CD14-positive monocyte (primary cell): Measurements from ENCODE around the gene PNPLA7. TPM values are rescaled to one million over a fixed set of nuclear protein-coding genes. Genes with fewer than 3 reads are reported as not detected.

Experiments
- DNase-seq, 3 donors: peaks; one replicate each; pipeline ENCODE4 v3.0.0-alpha.2; 2011 to 2022
- H2AFZ ChIP-seq: 2 replicates; pipeline ENCODE4 v1.6.0; 2012; ENCODE audit warnings: mild to moderate bottlenecking, low read depth, low read length, inconsistent platforms; ENCODE audit not compliant: insufficient read depth, poor library complexity, severe bottlenecking
- H3K27ac ChIP-seq, 2 donors: 1 replicate in 1 of 2; 2 replicates in 1 of 2; pipeline ENCODE4 v1.5.1; 2012 to 2013; ENCODE audit warnings: low read length in 2 of 2, control low read depth in 1 of 2, inconsistent platforms in 1 of 2, low read depth in 1 of 2, mild to moderate bottlenecking in 1 of 2
- H3K27me3 ChIP-seq, 2 donors: one replicate each; pipeline versions ENCODE4 v1.6.0 to v1.6.1; 2011 to 2013; ENCODE audit warnings: low read length in 2 of 2; ENCODE audit not compliant: control insufficient read depth in 2 of 2, insufficient read depth in 2 of 2
- H3K36me3 ChIP-seq, 2 donors: replicated peaks in 1 of 2; 1 replicate in 1 of 2; 2 replicates in 1 of 2; pipeline versions ENCODE4 v1.5.1 to v1.6.1; 2012 to 2013; ENCODE audit warnings: low read length in 2 of 2, control low read depth in 1 of 2, inconsistent platforms in 1 of 2, mild to moderate bottlenecking in 1 of 2; ENCODE audit not compliant: insufficient read depth in 2 of 2, control insufficient read depth in 1 of 2
- H3K4me1 ChIP-seq, 2 donors: 1 replicate in 1 of 2; 2 replicates in 1 of 2; pipeline versions ENCODE4 v1.5.1 to v1.6.1; 2012 to 2013; ENCODE audit warnings: low read length in 2 of 2, control low read depth in 1 of 2, inconsistent platforms in 1 of 2, mild to moderate bottlenecking in 1 of 2, moderate library complexity in 1 of 2; ENCODE audit not compliant: insufficient read depth in 2 of 2, control insufficient read depth in 1 of 2
- H3K4me2 ChIP-seq: replicated peaks from 2 replicates; pipeline ENCODE3; 2012; ENCODE audit warnings: low read length, moderate library complexity, mild to moderate bottlenecking; ENCODE audit not compliant: poor library complexity, severe bottlenecking; ENCODE audit errors: extremely low read depth
- H3K4me3 ChIP-seq, 3 experiments: fragments of 200-600 bp in 1 of 3; sonication (generic) in 1 of 3; replicated peaks in 1 of 3; 1 replicate in 2 of 3; 2 replicates in 1 of 3; pipeline ENCODE4 v1.5.1; 2011 to 2013; ENCODE audit warnings: low read length in 3 of 3, mild to moderate bottlenecking in 3 of 3, control low read depth in 2 of 3, low read depth in 2 of 3, inconsistent platforms in 1 of 3, moderate library complexity in 1 of 3
- H3K79me2 ChIP-seq: 2 replicates; pipeline ENCODE4 v1.6.0; 2012; ENCODE audit warnings: mild to moderate bottlenecking, control low read depth, inconsistent platforms, low read length, moderate library complexity; ENCODE audit not compliant: insufficient read depth
- H3K9ac ChIP-seq: 2 replicates; pipeline ENCODE4 v1.6.0; 2017; ENCODE audit warnings: low read length, mild to moderate bottlenecking; ENCODE audit not compliant: insufficient read depth, poor library complexity, severe bottlenecking
- H3K9me3 ChIP-seq, 2 donors: replicated peaks in 1 of 2; 1 replicate in 1 of 2; 2 replicates in 1 of 2; pipeline versions ENCODE4 v1.5.1 to v1.6.1; 2012 to 2013; ENCODE audit warnings: low read length in 2 of 2, control low read depth in 1 of 2; ENCODE audit not compliant: control insufficient read depth in 1 of 2, insufficient read depth in 1 of 2
- H4K20me1 ChIP-seq: 2 replicates; pipeline ENCODE4 v1.6.0; 2012; ENCODE audit warnings: mild to moderate bottlenecking, low read length, control low read depth, moderate library complexity; ENCODE audit not compliant: insufficient read depth
- H3K27ac Mint-ChIP-seq, 7 donors: one replicate each; pipeline ENCODE4 v1.8.0; 2020; ENCODE audit warnings: mild to moderate bottlenecking in 7 of 7, mixed read lengths in 7 of 7, moderate library complexity in 6 of 7, inconsistent platforms in 2 of 7
- H3K27me3 Mint-ChIP-seq, 3 donors: one replicate each; pipeline ENCODE4 v1.8.0; 2021 to 2022; ENCODE audit warnings: low read depth in 3 of 3, mild to moderate bottlenecking in 3 of 3, mixed read lengths in 3 of 3, moderate library complexity in 3 of 3, inconsistent platforms in 1 of 3
- H3K36me3 Mint-ChIP-seq, 2 donors: one replicate each; pipeline ENCODE4 v1.8.0; 2020; ENCODE audit warnings: mixed read lengths in 2 of 2, inconsistent platforms in 1 of 2, mild to moderate bottlenecking in 1 of 2
- H3K4me1 Mint-ChIP-seq: one replicate; pipeline ENCODE4 v1.8.0; 2020; ENCODE audit warnings: mild to moderate bottlenecking, mixed read lengths
- H3K4me3 Mint-ChIP-seq, 2 donors: one replicate each; pipeline ENCODE4 v1.8.0; 2020; ENCODE audit warnings: mild to moderate bottlenecking in 2 of 2, mixed read lengths in 2 of 2, moderate library complexity in 1 of 2
- H3K9me3 Mint-ChIP-seq, 7 donors: one replicate each; pipeline ENCODE4 v1.8.0; 2020 to 2022; ENCODE audit warnings: mixed read lengths in 7 of 7, mild to moderate bottlenecking in 6 of 7, moderate library complexity in 6 of 7, inconsistent platforms in 2 of 7
- CTCF ChIP-seq: fragments of 200-600 bp; IDR thresholded peaks from one replicate; pipeline ENCODE4 v1.8.0; 2022; ENCODE audit warnings: antibody characterized with exemption, mild to moderate bottlenecking
- WGBS: methylation state at CpG from one replicate; pipeline ENCODE4 v1.1.5; 2013; ENCODE audit warnings: missing lambda C conversion rate; ENCODE audit not compliant: insufficient coverage; 5-methylcytosine and 5-hydroxymethylcytosine counted together
- intact Hi-C, 2 donors: fragments of 100-400 bp; cut with micrococcal nuclease; formaldehyde crosslinking; loops; one replicate each; pipeline versions ENCODE4 v1.15.0 to v1.15.1; 2023
- polyA plus RNA-seq, 3 donors: library from polyadenylated mRNA; depleted of rRNA in 1 of 3; unstranded in 2 of 3; stranded (reverse) in 1 of 3; fragments of 300-500 nt in 2 of 3; fragments of >200 nt in 1 of 3; fragmentation: Illumina TruSeq in 2 of 3; gene quantifications; 1 replicate in 2 of 3; 2 replicates in 1 of 3; pipeline ENCODE4 v1.2.3, GENCODE V29; 2012 to 2021

PNPLA7 gene
- polyA plus RNA-seq, 3 donors: 0.10 to 1.1 (median 0.14) TPM

GRCh38 chr9:137498720-137499150 lies 51.5 kb downstream of the PNPLA7 start:
- Histone ChIP-seq H3K27ac (no peak overlapping the region), H3K36me3 (no peaks in the 10 kb centered on the region), H3K4me3 (no peak overlapping the region), H3K79me2 (no peaks in the 10 kb centered on the region), H3K9ac (no peak overlapping the region), H3K27me3 (no peaks in the 10 kb centered on the region), H4K20me1 (no peaks in the 10 kb centered on the region), H3K9me3 (peaks cover 8 to 10% of the 10 kb centered on the region in 2 donors), H3K4me1 (peaks cover 8 to 10% of the 10 kb centered on the region in 2 donors), H3K4me2 (no peak overlapping the region), H2AFZ (no peak overlapping the region)
- no peaks in the 10 kb centered on the region for H3K36me3 Mint-ChIP-seq
- WGBS: 90% methylated on average over 11 of the region's 16 CpGs
- peaks cover 10% of the 10 kb centered on the region for H3K4me1 Mint-ChIP-seq
- peaks cover 2 to 19% (median 3%) of the 10 kb centered on the region in 3 donors for H3K27me3 Mint-ChIP-seq
- H3K27ac Mint-ChIP-seq: no peak overlapping the region
- TF ChIP-seq CTCF: no peak
- H3K9me3 Mint-ChIP-seq: peaks cover 10 to 29% (median 18%) of the 10 kb centered on the region in 7 donors
- intact Hi-C loops: no loop called here
- DNase-seq: no peak
- no peak overlapping the region for H3K4me3 Mint-ChIP-seq

- Histone ChIP-seq H3K27me3 (no peaks in the 10 kb centered on the region), H3K9ac (no peak overlapping the region), H4K20me1 (no peaks in the 10 kb centered on the region), H3K4me3 (no peak overlapping the region), H3K79me2 (no peaks in the 10 kb centered on the region), H3K9me3 (peaks cover 2 to 5% of the 10 kb centered on the region in 2 donors), H3K36me3 (no peaks in the 10 kb centered on the region), H2AFZ (no peak overlapping the region), H3K27ac (no peak overlapping the region), H3K4me2 (no peak overlapping the region), H3K4me1 (peaks cover 14 to 16% of the 10 kb centered on the region in 2 donors)
- Mint-ChIP-seq H3K9me3 (peaks cover 5 to 24% (median 13%) of the 10 kb centered on the region in 7 donors), H3K36me3 (no peaks in the 10 kb centered on the region), H3K4me1 (peaks cover 12% of the 10 kb centered on the region), H3K27me3 (peaks cover 2 to 18% (median 3%) of the 10 kb centered on the region in 3 donors), H3K4me3 (no peak overlapping the region), H3K27ac (no peak overlapping the region)
- WGBS: 96% methylated on average over 32 of the region's 36 CpGs
- DNase-seq: no peak
- TF ChIP-seq CTCF: no peak
- intact Hi-C loops: no loop called here
Measured at GRCh38 chr9:137497921-137498719, 52.1 kb downstream of the PNPLA7 start.
